Mucosa of descending colon (tissue), 3 donors: Measurements from ENCODE around the gene ASB10. TPM values are rescaled to one million over a fixed set of nuclear protein-coding genes. Genes with fewer than 3 reads are reported as not detected.
A peak's percentile ranks its signal among the peaks of the same experiment; 100 is the strongest.

Experiments
- ATAC-seq: fragments of 200-7000 bp; cut with Tn5 transposase; one replicate; pipeline ENCODE4 v1.9.1; 2020; ENCODE audit warnings: mild to moderate bottlenecking, moderate library complexity
- DNase-seq, 3 donors: peaks; one replicate each; pipeline ENCODE4 v3.0.0-alpha.2; 2020
- H3K36me3 ChIP-seq: fragments of 200-600 bp; one replicate; pipeline ENCODE4 v1.8.0; 2021; ENCODE audit warnings: low read depth, mild to moderate bottlenecking
- H3K4me1 ChIP-seq: fragments of 200-600 bp; one replicate; pipeline ENCODE4 v1.8.0; 2021; ENCODE audit warnings: low read depth, mild to moderate bottlenecking
- H3K4me3 ChIP-seq: fragments of 200-600 bp; one replicate; pipeline ENCODE4 v1.8.0; 2021; ENCODE audit warnings: mild to moderate bottlenecking
- H3K9me3 ChIP-seq: fragments of 200-600 bp; one replicate; pipeline ENCODE4 v1.8.0; 2021; ENCODE audit warnings: mild to moderate bottlenecking
- intact Hi-C, 2 donors: fragments of 100-400 bp; cut with DNase I in 1 of 2; cut with micrococcal nuclease in 1 of 2; formaldehyde crosslinking; loops; one replicate each; pipeline versions ENCODE4 v1.11.0 to v1.11.1; 2022; cut with DNase I, micrococcal nuclease
- total RNA-seq, 3 donors: library from RNA; stranded (reverse); fragmentation: NEBNext Ultra II Directional in 2 of 3; extraction: Animal tissue kit (Norgen Biotek cat#: 25700) in 2 of 3; gene quantifications; one replicate each; pipeline versions ENCODE4 v1.2.1 to v1.2.4, GENCODE V29; 2021 to 2023
- TF ChIP-seq, protein P1 (sequence below): fragments of 200-600 bp; IDR thresholded peaks from one replicate; pipeline ENCODE4 v1.8.0; 2022; ENCODE audit warnings: antibody characterized with exemption, mild to moderate bottlenecking
- donor health status: DM: no; HTN: no; CAD: no; lungs with moderate emphysema.
- donor health status: DM: no; HTN: no; CAD: no.
- donor health status: DM: no; HTN: yes; CAD: no.

ASB10 gene
- total RNA-seq, 3 donors from 2014 or later: not detected

DNA sequence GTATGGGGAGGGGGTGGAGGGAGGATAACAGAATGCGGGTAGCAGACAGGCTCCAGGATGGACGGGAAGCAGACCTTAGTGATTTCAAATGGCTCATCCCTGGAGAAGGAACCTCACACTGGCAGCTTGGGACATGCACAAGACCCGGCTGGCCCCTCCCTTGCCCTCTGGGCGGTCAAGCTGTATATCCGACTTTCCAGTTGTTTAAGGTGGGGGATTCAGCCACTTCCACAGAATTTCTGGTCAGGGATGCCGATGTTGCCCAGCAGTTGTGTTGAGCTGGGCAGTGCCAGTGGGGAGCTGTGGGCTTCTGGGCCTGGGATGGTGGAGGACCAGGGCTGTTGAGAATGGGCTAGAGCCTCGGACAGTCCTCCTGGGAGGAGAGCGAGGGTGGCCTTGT, 58.3 kb downstream of the ASB10 start:
- Histone ChIP-seq H3K36me3 (no peaks in the 10 kb centered on the region), H3K9me3 (no peaks in the 10 kb centered on the region), H3K4me1 (peaks cover 12% of the 10 kb centered on the region), H3K4me3 (no peak overlapping the region)
- DNase-seq: peak in 1 of 3 donors; percentile 25
- intact Hi-C loops: loop anchor here in 1 of 2 donors (5.0 kb wide), 1 partner anchor 39 kb away; the partner anchor contains the start of gene GBX1
- no peak for ATAC-seq
- TF ChIP-seq, protein P1, sequence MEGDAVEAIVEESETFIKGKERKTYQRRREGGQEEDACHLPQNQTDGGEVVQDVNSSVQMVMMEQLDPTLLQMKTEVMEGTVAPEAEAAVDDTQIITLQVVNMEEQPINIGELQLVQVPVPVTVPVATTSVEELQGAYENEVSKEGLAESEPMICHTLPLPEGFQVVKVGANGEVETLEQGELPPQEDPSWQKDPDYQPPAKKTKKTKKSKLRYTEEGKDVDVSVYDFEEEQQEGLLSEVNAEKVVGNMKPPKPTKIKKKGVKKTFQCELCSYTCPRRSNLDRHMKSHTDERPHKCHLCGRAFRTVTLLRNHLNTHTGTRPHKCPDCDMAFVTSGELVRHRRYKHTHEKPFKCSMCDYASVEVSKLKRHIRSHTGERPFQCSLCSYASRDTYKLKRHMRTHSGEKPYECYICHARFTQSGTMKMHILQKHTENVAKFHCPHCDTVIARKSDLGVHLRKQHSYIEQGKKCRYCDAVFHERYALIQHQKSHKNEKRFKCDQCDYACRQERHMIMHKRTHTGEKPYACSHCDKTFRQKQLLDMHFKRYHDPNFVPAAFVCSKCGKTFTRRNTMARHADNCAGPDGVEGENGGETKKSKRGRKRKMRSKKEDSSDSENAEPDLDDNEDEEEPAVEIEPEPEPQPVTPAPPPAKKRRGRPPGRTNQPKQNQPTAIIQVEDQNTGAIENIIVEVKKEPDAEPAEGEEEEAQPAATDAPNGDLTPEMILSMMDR: no peak

DNA sequence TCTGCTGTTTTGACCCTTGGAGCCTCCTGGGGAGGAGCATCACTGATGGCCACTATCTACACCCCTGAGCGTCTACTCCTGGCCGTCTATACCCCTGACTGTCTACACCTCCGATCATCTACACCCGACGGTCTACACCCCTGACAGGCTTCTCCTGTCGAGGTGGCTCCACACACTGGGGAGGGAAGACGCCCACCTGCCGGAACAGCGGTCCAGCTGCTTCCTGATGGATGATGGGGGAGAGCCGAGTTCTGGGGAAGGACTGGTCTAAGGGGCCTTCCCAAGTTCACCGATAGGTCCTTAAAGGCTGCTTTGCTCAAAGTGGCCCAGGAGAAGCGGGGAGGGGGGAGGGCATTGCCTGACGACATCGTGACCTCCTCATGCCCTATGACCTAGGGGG, 58.9 kb downstream of the ASB10 start:
- TF ChIP-seq, protein P1: no peak
- Histone ChIP-seq H3K4me3 (no peak overlapping the region), H3K4me1 (peaks cover 12% of the 10 kb centered on the region), H3K9me3 (no peaks in the 10 kb centered on the region), H3K36me3 (no peaks in the 10 kb centered on the region)
- ATAC-seq (no peak), DNase-seq (peak in 2 of 3 donors; percentile 17 to 43)
- intact Hi-C loops: loop anchor here in 1 of 2 donors (5.0 kb wide), 1 partner anchor 39 kb away; the partner anchor contains the start of gene GBX1

DNA sequence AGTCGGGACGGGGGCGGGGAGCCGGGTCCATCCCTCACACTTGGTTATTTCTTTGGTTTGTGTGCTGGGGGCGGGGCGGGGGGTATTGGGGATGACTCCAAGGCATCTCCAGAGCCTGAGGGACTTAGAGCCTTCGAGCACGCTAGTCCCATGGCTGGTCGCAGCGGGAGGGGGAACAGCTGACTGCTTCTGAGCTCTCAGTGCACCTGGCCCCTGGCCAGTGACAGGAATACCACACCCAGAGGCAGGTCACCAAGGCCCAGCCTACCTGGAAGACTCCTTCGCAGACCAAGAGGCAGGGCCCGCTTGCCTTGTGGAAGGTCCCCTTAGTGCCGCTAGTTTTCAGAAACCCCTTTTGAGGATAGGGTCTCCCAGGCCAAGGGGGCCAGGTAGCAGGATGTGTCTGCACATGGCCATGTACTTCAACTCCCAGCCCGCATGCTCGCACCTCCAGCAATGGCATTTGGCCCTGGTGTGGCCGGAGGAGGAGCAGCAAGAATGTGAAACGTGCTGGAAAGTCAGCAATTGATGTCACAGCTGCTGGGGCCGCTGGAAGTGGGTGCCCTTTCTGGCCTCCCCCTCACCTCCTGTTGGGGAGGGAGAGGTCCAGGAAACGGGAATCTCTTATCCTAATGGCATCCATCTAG, 60.4 kb downstream of the ASB10 start:
- ATAC-seq: peak; percentile 79
- intact Hi-C loops: loop anchor here in 1 of 2 donors (5.0 kb wide), 1 partner anchor 41 kb away; the partner anchor contains the start of gene GBX1

DNA sequence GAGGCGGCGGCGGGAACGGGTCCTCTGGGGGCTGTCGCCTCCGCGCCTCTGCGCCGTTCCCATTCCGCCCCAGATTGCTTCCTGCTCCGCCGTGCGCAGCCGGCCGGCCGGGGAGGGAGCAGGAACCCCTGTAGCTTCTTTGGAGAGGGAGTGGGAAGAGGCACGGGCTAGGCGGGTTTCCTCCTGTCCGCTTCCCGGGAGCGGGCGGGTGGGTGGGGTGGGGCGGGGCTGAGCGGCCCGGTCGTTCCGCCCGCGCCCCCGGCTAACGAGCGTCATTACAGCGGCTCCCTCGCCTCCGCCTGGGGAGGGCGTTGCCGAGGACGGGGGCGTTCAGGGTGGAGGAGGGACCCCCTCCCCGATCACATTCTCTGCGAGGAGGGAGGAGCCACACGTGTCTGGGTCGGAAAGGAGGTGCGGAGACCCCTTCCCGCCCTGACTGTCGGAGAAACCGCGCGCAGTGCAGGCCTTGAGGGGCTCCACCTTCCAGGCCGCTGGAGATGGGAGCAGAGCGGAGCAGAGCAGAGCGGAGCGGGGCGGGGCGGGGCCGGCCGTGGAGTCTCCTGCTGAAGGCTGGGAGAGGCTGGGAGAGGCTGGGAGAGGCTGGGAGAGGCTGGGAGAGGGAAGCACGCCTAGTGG, 61.1 kb downstream of the ASB10 start:
- H3K9me3 ChIP-seq: no peaks in the 10 kb centered on the region
- peaks cover 12% of the 10 kb centered on the region for H3K4me1 ChIP-seq
- DNase-seq (peak; percentile 63 to 81 (median 79)), ATAC-seq (peak; percentile 80)
- no peak overlapping the region for H3K4me3 ChIP-seq
- TF ChIP-seq, protein P1: no peak
- intact Hi-C loops: loop anchor here in 1 of 2 donors (5.0 kb wide), 1 partner anchor 41 kb away; the partner anchor contains the start of gene GBX1
- no peaks in the 10 kb centered on the region for H3K36me3 ChIP-seq

More for the DNA sequence above, 60.4 kb downstream of the ASB10 start:
- no peak overlapping the region for H3K4me3 ChIP-seq
- TF ChIP-seq, protein P1: no peak
- H3K36me3 ChIP-seq: no peaks in the 10 kb centered on the region
- H3K4me1 ChIP-seq: peaks cover 12% of the 10 kb centered on the region
- H3K9me3 ChIP-seq: no peaks in the 10 kb centered on the region
- DNase-seq: peak; percentile 80 to 84 (median 84)

Other genes starting within 250 kb of the ASB10 start
- 10 to 100 TPM in 1 of 3 donors, 1 to 10 TPM in 2; 2.9 to 87.1 (median 5.3) TPM for gene KCNH2, start 208.9 kb downstream of the ASB10 start, total RNA-seq
- gene NOS3, start 196.2 kb downstream of the ASB10 start, total RNA-seq: 1 to 10 TPM; 2.5 to 6.3 (median 6.0) TPM
- under 1 TPM; 0.09 to 0.90 (median 0.89) TPM for gene ATG9B, start 162.8 kb downstream of the ASB10 start, total RNA-seq
- 10 to 100 TPM; 40.1 to 44.9 (median 41.8) TPM for gene ABCB8, start 158.8 kb downstream of the ASB10 start, total RNA-seq
- 1 to 10 TPM; 1.2 to 6.5 (median 3.4) TPM for gene ASIC3, start 138.7 kb downstream of the ASB10 start, total RNA-seq
- gene CDK5, start 129.4 kb downstream of the ASB10 start, total RNA-seq: 10 to 100 TPM in 2 of 3 donors, 1 to 10 TPM in 1; 8.3 to 12.4 (median 11.7) TPM
- 100 to 1,000 TPM in 1 of 3 donors, 10 to 100 TPM in 2; 82.2 to 168 (median 89.5) TPM for gene SLC4A2, start 127.7 kb downstream of the ASB10 start, total RNA-seq
- 100 to 1,000 TPM in 1 of 3 donors, 10 to 100 TPM in 2; 78.6 to 122 (median 98.5) TPM for gene FASTK, start 106.4 kb downstream of the ASB10 start, total RNA-seq
- 10 to 100 TPM; 54.2 to 63.7 (median 60.8) TPM for gene TMUB1, start 103.8 kb downstream of the ASB10 start, total RNA-seq
- 100 to 1,000 TPM in 1 of 3 donors, 10 to 100 TPM in 2; 39.7 to 116 (median 50.6) TPM for gene AGAP3, start 100.8 kb downstream of the ASB10 start, total RNA-seq
- gene GBX1, start 19.6 kb downstream of the ASB10 start, total RNA-seq: not detected
- gene H2BK1, start 23.2 kb upstream of the ASB10 start, total RNA-seq: not detected
- gene ABCF2, start 40.0 kb upstream of the ASB10 start, total RNA-seq: 10 to 100 TPM; 27.0 to 36.4 (median 28.4) TPM
- gene CHPF2, start 45.2 kb upstream of the ASB10 start, total RNA-seq: 10 to 100 TPM; 38.3 to 52.2 (median 41.5) TPM
- 10 to 100 TPM in 2 of 3 donors, 1 to 10 TPM in 1; 5.1 to 44.3 (median 10.0) TPM for gene SMARCD3, start 61.4 kb upstream of the ASB10 start, total RNA-seq
- gene NUB1, start 154.6 kb upstream of the ASB10 start, total RNA-seq: 10 to 100 TPM; 66.2 to 77.5 (median 76.9) TPM
- gene WDR86, start 222.8 kb upstream of the ASB10 start, total RNA-seq: 10 to 100 TPM in 1 of 3 donors, 1 to 10 TPM in 1, under 1 TPM in 1; 0.38 to 16.6 (median 1.2) TPM